HL-60/S4 (cell line): ENCODE measurements around the gene HIRA.

Experiments used
- in situ Hi-C: fragments of 300-500 bp; cut with MboI; formaldehyde crosslinking; loops from 2 replicates; pipeline ENCODE4 v1.14.3; 2022; ENCODE audit warnings: low sequenced_read_pairs

HIRA gene

GRCh38 chr22:19291218-19291579, 140.3 kb downstream of the HIRA start:
- in situ Hi-C loops = no loop called here

GRCh38 chr22:19290400-19291217, 140.9 kb downstream of the HIRA start:
- in situ Hi-C loops = no loop called here

DNA sequence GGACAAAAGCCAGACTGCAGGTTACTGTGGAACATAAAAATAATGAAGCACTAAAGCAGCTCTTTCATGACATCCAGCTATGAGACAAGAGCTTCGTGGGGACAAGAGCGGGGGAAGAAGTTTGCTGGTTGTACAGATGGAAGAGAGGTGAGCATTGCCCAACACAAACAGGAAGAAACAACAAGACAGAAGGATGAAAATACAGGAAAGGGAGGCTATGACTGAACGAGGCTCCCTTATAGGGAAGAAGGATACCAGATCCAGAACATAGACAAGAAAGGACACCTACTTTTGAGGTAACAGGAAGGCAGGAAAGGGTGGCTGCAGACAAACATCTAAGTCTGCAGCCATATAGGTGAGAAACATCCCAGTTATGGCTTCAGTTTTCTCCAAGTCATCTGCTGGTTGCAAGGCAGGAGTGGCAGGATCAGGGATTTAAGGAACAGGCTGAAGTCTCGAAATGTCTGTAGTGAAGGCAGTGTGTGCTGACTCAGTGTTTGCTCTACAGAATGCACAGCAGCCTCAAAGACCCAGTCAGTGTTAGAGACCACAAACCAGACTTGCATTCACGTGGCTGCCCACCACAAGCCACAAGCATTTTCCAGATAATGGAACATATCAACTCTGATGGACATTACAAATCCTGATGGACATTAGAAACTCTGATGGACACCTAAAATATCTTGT, 141.9 kb downstream of the HIRA start:
- in situ Hi-C loops = no loop called here

GRCh38 chr22:19287889-19288288, 143.6 kb downstream of the HIRA start:
- in situ Hi-C loops = no loop called here

DNA sequence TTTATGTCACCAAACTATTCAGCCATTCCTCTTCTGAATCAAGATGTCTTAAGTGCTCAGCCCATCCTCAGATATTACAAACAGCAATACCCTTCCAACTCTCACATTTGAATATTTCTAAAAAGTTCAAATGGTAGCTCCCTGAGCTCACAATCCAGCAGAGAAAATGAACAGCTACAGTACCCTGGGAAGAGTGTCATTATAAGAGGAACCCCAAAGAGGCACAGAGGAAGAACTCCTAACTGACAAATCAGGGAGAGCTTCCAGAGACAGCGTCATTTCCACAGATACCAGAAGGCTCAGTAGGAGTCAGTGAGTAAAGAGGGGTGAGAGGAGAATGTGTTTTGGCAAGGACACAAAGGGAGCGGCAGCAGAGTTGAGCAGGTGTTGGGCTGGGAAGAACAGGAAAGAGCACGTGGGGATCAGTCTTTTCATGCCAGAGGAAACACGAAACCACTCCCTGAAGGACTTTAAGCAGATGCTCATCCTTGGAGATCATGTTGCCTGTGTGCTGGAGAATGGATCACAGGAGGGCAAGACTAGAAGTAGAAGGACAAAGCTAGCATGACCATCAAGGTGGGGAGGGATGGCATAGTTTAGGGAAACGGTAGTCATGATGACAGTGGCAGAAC, 144.3 kb downstream of the HIRA start:
- in situ Hi-C loops = no loop called here

DNA sequence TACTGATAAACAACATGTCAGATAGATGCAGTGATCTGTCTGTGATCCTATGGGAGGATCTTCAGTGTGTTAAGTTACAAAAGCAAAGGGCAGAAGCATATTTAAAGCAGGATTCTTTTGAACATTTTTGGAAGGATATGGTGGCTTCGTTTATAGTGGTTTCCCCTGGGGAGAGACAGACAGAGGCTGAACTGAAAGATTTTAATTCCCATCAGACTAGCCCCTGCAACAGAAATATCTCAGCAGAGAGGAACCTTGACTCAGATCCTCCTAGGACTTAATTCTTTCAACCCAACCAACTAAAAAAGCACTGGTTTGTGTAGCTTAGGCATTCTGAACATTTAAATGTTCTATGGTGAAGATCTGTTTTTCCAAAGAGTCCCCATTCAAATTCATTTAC, 145.7 kb downstream of the HIRA start:
- in situ Hi-C loops = no loop called here
